Upper lobe of left lung (tissue), 6 donors: Measurements from ENCODE around the gene STARD3NL. TPM values are rescaled to one million over a fixed set of nuclear protein-coding genes. Genes with fewer than 3 reads are reported as not detected.
"Not testable (repeated sequence)": the region's sequence is repeated elsewhere in the genome, so short reads cannot be mapped to it uniquely, and the experiment has no call there.

ENCODE experiments used
- ATAC-seq, 2 donors: fragments of 200-7000 bp; cut with Tn5 transposase; one replicate each; pipeline ENCODE4 v1.9.1; 2022; ENCODE audit warnings: mild to moderate bottlenecking in 2 of 2, moderate library complexity in 2 of 2; ENCODE audit not compliant: low FRiP score in 2 of 2
- DNase-seq, 2 donors: peaks; one replicate each; pipeline ENCODE4 v3.0.0-alpha.2; 2019 to 2020
- H3K27ac ChIP-seq, 4 donors: fragments of 200-600 bp; sonication (generic); one replicate each; pipeline ENCODE4 v1.5.1; 2016 to 2019
- H3K27me3 ChIP-seq, 4 donors: fragments of 200-600 bp; sonication (generic); one replicate each; pipeline ENCODE4 v1.5.1; 2017 to 2019
- H3K36me3 ChIP-seq, 4 donors: fragments of 200-600 bp; sonication (generic); one replicate each; pipeline ENCODE4 v1.5.1; 2016 to 2019
- H3K4me1 ChIP-seq, 4 donors: fragments of 200-600 bp; sonication (generic); one replicate each; pipeline ENCODE4 v1.5.1; 2018 to 2019
- H3K4me3 ChIP-seq, 4 donors: fragments of 200-600 bp; sonication (generic); one replicate each; pipeline ENCODE4 v1.5.1; 2017 to 2019; ENCODE audit warnings: mild to moderate bottlenecking in 2 of 4, moderate library complexity in 1 of 4
- H3K9me3 ChIP-seq, 4 donors: fragments of 200-600 bp; sonication (generic); one replicate each; pipeline ENCODE4 v1.5.1; 2018 to 2019
- CTCF ChIP-seq, 6 experiments: fragments of 450-650 bp in 4 of 6; fragments of 200-600 bp in 2 of 6; sonication (generic) in 2 of 6; IDR thresholded peaks; one replicate each; pipeline ENCODE4 v1.5.1; 2016 to 2019; ENCODE audit warnings: antibody characterized with exemption in 6 of 6
- EP300 ChIP-seq, 4 donors: sonication (generic); formaldehyde crosslinking; IDR thresholded peaks; one replicate each; pipeline ENCODE4 v1.5.1; 2017; ENCODE audit warnings: antibody characterized with exemption in 4 of 4, control low read depth in 2 of 4
- POLR2A ChIP-seq, 4 donors: fragments of 450-650 bp; IDR thresholded peaks; one replicate each; pipeline ENCODE4 v1.5.1; 2016 to 2017; ENCODE audit warnings: antibody characterized with exemption in 4 of 4, mild to moderate bottlenecking in 2 of 4
- POLR2AphosphoS5 ChIP-seq, 2 donors: sonication (generic); formaldehyde crosslinking; IDR thresholded peaks; one replicate each; pipeline ENCODE4 v1.5.1; 2017; ENCODE audit warnings: antibody characterized with exemption in 2 of 2
- WGBS, 2 donors: methylation state at CpG; one replicate each; pipeline ENCODE4 v1.1.5; 2017 to 2018; 5-methylcytosine and 5-hydroxymethylcytosine counted together
- total RNA-seq, 6 donors: library from RNA; depleted of rRNA in 4 of 6; stranded (reverse); fragments of >200 nt in 4 of 6; gene quantifications; one replicate each; pipeline versions ENCODE4 v1.1.0 to v1.2.1, GENCODE V29; 2016 to 2021
- donor health status: DM: no; HTN: no; CAD: no; lungs with moderate emphysema.
- donor health status: DM: no; HTN: yes; CAD: no; lungs with severe emphysema.

The STARD3NL gene
- total RNA-seq, 6 donors from 2014 or later = 30.3 to 80.0 (median 51.1) TPM

GRCh38 chr7:38243345-38243744 lies 65.3 kb downstream of the STARD3NL start:
- not testable (repeated sequence) for H3K9me3 ChIP-seq, H3K27me3 ChIP-seq, DNase-seq, H3K4me3 ChIP-seq, H3K36me3 ChIP-seq
- peak; percentile 15 to 57 for ATAC-seq
- 37 to 61% methylated on average over 5 of the region's 5 CpGs for WGBS, 2 donors
- peak overlapping the region in 3 of 4 donors; percentile 37 to 57 (median 48) for H3K27ac ChIP-seq
- peaks cover 0 to 19% (median 0%) of the 10 kb centered on the region in 4 donors for H3K4me1 ChIP-seq
- TF ChIP-seq EP300 (IDR thresholded peaks at IDR 0.05) (peak in 2 of 4 donors; percentile 8 to 52), POLR2A (IDR thresholded peaks at IDR 0.05) (peak in 1 of 4 donors; percentile 42)

GRCh38 chr7:38244516-38244915 lies 66.5 kb downstream of the STARD3NL start:
- H3K27me3 ChIP-seq = no peaks in the 10 kb centered on the region
- DNase-seq = no peak

GRCh38 chr7:38245409-38245977 lies 67.4 kb downstream of the STARD3NL start:
- Histone ChIP-seq H3K36me3 (no peaks in the 10 kb centered on the region), H3K27me3 (no peaks in the 10 kb centered on the region), H3K27ac (peak overlapping the region in 3 of 4 donors; percentile 24 to 75 (median 30)), H3K9me3 (no peaks in the 10 kb centered on the region), H3K4me1 (peaks cover 0 to 19% (median 0%) of the 10 kb centered on the region in 4 donors), H3K4me3 (no peak overlapping the region)
- ATAC-seq (peak in 1 of 2 donors; percentile 26), DNase-seq (no peak)
- TF ChIP-seq POLR2AphosphoS5 (IDR thresholded peaks at IDR 0.05) (no peak), EP300 (IDR thresholded peaks at IDR 0.05) (peak in 1 of 4 donors; percentile 41), CTCF (IDR thresholded peaks at IDR 0.05) (no peak), POLR2A (IDR thresholded peaks at IDR 0.05) (peak in 1 of 4 donors; percentile 7)
- 51 to 54% methylated on average over 3 of the region's 3 CpGs for WGBS, 2 donors

More at GRCh38 chr7:38244516-38244915, 66.5 kb downstream of the STARD3NL start:
- no peak for ATAC-seq
- Histone ChIP-seq H3K4me3 (no peak overlapping the region), H3K27ac (peak overlapping the region in 1 of 4 donors; percentile 75), H3K4me1 (peaks cover 0 to 19% (median 0%) of the 10 kb centered on the region in 4 donors), H3K9me3 (no peaks in the 10 kb centered on the region), H3K36me3 (no peaks in the 10 kb centered on the region)
- TF ChIP-seq CTCF (IDR thresholded peaks at IDR 0.05) = no peak
- TF ChIP-seq EP300 (IDR thresholded peaks at IDR 0.05) = no peak
- TF ChIP-seq POLR2A (IDR thresholded peaks at IDR 0.05) = no peak
- TF ChIP-seq POLR2AphosphoS5 (IDR thresholded peaks at IDR 0.05) = no peak
- WGBS, 2 donors = 92 to 93% methylated on average over 14 of the region's 14 CpGs

- H3K36me3 ChIP-seq = no peaks in the 10 kb centered on the region
- peak overlapping the region in 1 of 4 donors; percentile 15 for H3K27ac ChIP-seq
- WGBS, 2 donors = 80 to 93% methylated on average over 5 of the region's 5 CpGs
- no peak for ATAC-seq
- H3K9me3 ChIP-seq = no peaks in the 10 kb centered on the region
- no peaks in the 10 kb centered on the region for H3K27me3 ChIP-seq
- peaks cover 0 to 14% (median 0%) of the 10 kb centered on the region in 4 donors for H3K4me1 ChIP-seq
- no peak for DNase-seq
- TF ChIP-seq POLR2A (IDR thresholded peaks at IDR 0.05) = no peak
- no peak for TF ChIP-seq EP300 (IDR thresholded peaks at IDR 0.05)
- TF ChIP-seq POLR2AphosphoS5 (IDR thresholded peaks at IDR 0.05) = no peak
- no peak for TF ChIP-seq CTCF (IDR thresholded peaks at IDR 0.05)
- no peak overlapping the region for H3K4me3 ChIP-seq
Observed at GRCh38 chr7:38248069-38248567, 70.1 kb downstream of the STARD3NL start.

GRCh38 chr7:38249849-38250248 lies 71.8 kb downstream of the STARD3NL start:
- H3K9me3 ChIP-seq, H3K27me3 ChIP-seq, H3K4me1 ChIP-seq, H3K27ac ChIP-seq, H3K4me3 ChIP-seq, H3K36me3 ChIP-seq, ATAC-seq, DNase-seq: not testable (repeated sequence)
- WGBS, 2 donors = 45 to 78% methylated on average over 3 of the region's 3 CpGs

- H3K36me3 ChIP-seq = no peaks in the 10 kb centered on the region
- ATAC-seq = peak in 1 of 2 donors; percentile 49
- peak overlapping the region in 2 of 4 donors; percentile 40 to 78 for H3K27ac ChIP-seq
- WGBS, 2 donors = 59 to 68% methylated on average over 2 of the region's 2 CpGs
- no peak for DNase-seq
- TF ChIP-seq EP300 (IDR thresholded peaks at IDR 0.05) = no peak
- TF ChIP-seq POLR2AphosphoS5 (IDR thresholded peaks at IDR 0.05) = no peak
- no peak for TF ChIP-seq POLR2A (IDR thresholded peaks at IDR 0.05)
- TF ChIP-seq CTCF (IDR thresholded peaks at IDR 0.05) = no peak
- H3K4me3 ChIP-seq = no peak overlapping the region
- no peaks in the 10 kb centered on the region for H3K9me3 ChIP-seq
- H3K4me1 ChIP-seq = peaks cover 0 to 3% (median 0%) of the 10 kb centered on the region in 4 donors
- no peaks in the 10 kb centered on the region for H3K27me3 ChIP-seq
Observed at GRCh38 chr7:38257350-38257677, 79.3 kb downstream of the STARD3NL start.

- ATAC-seq, H3K36me3 ChIP-seq, H3K4me3 ChIP-seq, H3K27ac ChIP-seq, H3K9me3 ChIP-seq, DNase-seq, H3K4me1 ChIP-seq, H3K27me3 ChIP-seq: not testable (repeated sequence)
- WGBS, 2 donors = 89 to 95% methylated on average over 8 of the region's 8 CpGs
Observed at GRCh38 chr7:38259157-38259556, 81.1 kb downstream of the STARD3NL start.

- H3K27me3 ChIP-seq, H3K4me3 ChIP-seq, H3K9me3 ChIP-seq, ATAC-seq, H3K27ac ChIP-seq, H3K36me3 ChIP-seq, DNase-seq, H3K4me1 ChIP-seq: not testable (repeated sequence)
- WGBS, 2 donors = 89 to 92% methylated on average over 12 of the region's 12 CpGs
Observed at GRCh38 chr7:38261601-38262000, 83.6 kb downstream of the STARD3NL start.
